ENCODE measurements around the gene NHEJ1.
A peak's percentile ranks its signal among the peaks of the same experiment; 100 is the strongest.

The NHEJ1 gene

GRCh38 chr2:219171231-219171651, 10.6 kb upstream of the NHEJ1 start:
- DNase-seq (ENCODE audit: low read depth) = peak; percentile 89
- H3K4me3 ChIP-seq (replicated peaks; ENCODE audit: low read depth, low read length) = no peak overlapping the region
- TF ChIP-seq, protein P1, sequence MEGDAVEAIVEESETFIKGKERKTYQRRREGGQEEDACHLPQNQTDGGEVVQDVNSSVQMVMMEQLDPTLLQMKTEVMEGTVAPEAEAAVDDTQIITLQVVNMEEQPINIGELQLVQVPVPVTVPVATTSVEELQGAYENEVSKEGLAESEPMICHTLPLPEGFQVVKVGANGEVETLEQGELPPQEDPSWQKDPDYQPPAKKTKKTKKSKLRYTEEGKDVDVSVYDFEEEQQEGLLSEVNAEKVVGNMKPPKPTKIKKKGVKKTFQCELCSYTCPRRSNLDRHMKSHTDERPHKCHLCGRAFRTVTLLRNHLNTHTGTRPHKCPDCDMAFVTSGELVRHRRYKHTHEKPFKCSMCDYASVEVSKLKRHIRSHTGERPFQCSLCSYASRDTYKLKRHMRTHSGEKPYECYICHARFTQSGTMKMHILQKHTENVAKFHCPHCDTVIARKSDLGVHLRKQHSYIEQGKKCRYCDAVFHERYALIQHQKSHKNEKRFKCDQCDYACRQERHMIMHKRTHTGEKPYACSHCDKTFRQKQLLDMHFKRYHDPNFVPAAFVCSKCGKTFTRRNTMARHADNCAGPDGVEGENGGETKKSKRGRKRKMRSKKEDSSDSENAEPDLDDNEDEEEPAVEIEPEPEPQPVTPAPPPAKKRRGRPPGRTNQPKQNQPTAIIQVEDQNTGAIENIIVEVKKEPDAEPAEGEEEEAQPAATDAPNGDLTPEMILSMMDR (IDR thresholded peaks at IDR 0.05; ENCODE audit: low read length, missing control alignments) = peak; percentile 81

DNA sequence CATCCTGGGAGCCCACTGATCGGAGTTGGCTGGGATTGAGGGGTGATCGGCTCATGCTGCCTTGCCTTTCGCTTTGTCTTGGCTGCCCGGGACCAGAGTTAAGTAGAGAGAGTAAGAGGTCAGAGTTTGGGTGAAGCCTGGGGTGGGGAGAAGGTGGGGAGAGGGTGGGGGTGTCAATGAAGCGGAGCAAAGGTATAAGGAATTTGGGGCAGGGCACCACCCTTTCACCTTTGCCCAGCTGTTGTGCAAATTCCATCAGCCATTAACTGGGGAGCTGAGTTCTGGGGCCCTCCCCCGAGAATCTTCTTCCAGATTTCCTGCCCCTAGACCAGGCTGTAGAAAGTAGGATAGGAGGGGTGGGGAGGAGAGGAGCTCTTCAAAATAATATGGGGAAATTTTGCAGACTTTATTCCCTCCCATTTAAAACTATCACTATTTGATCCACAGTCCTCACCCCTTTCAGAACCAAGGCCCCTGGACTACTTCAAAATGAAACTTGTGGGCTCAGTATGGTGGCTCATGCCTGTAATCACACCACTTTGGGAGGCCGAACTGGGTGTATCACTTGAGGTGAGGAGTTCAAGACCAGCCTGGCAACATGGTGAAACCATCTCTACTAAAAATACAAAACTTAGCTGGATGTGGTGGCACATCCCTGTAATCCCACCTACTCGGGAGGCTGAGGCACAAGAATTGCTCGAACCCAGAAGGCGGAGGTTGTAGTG, 9.5 kb upstream of the NHEJ1 start, which contains the start of gene SLC23A3:
Gene SLC23A3, minus strand, starts transcription at position 100 of the 725 bp plus-strand sequence. Its CDS starts 45 bp downstream, at position 55.
- H3K4me3 ChIP-seq (replicated peaks; ENCODE audit: low read depth, low read length) = no peak within 1 kb of the TSS
- no peak for DNase-seq (ENCODE audit: low read depth)
- TF ChIP-seq, protein P1 (IDR thresholded peaks at IDR 0.05; ENCODE audit: low read length, missing control alignments) = no peak

- H3K4me3 ChIP-seq (replicated peaks; ENCODE audit: low read depth, low read length) = no peak overlapping the region
- TF ChIP-seq, protein P1 (IDR thresholded peaks at IDR 0.05; ENCODE audit: low read length, missing control alignments) = no peak
- DNase-seq (ENCODE audit: low read depth) = no peak
Observed at GRCh38 chr2:219168932-219169331, 8.3 kb upstream of the NHEJ1 start.

DNA sequence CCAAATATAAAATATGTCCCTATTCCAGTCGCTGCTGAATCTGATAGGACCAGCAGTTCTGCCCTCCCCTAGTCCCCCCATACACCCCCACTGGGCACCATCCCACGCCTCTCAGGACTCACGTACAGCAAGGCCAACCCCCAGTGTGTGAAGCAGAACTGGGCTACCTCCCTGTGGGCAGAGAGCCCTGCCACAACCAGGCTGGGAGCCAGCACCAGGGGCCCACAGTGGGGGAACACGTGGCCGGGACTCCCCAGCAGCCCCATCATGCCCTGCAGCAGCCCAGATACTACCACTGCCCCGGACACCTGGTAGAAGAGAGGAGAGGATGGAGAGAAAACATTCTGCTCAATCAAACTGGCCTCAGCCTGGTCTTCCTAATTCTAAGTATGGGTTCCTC, 7.9 kb upstream of the NHEJ1 start:
- DNase-seq (ENCODE audit: low read depth) = no peak
- TF ChIP-seq, protein P1 (IDR thresholded peaks at IDR 0.05; ENCODE audit: low read length, missing control alignments) = no peak

GRCh38 chr2:219167997-219168396, 7.4 kb upstream of the NHEJ1 start:
- no peak for DNase-seq (ENCODE audit: low read depth)
- TF ChIP-seq, protein P1 (IDR thresholded peaks at IDR 0.05; ENCODE audit: low read length, missing control alignments) = no peak

More for the DNA sequence above, 7.9 kb upstream of the NHEJ1 start:
- no peak overlapping the region for H3K4me3 ChIP-seq (replicated peaks; ENCODE audit: low read depth, low read length)

DNA sequence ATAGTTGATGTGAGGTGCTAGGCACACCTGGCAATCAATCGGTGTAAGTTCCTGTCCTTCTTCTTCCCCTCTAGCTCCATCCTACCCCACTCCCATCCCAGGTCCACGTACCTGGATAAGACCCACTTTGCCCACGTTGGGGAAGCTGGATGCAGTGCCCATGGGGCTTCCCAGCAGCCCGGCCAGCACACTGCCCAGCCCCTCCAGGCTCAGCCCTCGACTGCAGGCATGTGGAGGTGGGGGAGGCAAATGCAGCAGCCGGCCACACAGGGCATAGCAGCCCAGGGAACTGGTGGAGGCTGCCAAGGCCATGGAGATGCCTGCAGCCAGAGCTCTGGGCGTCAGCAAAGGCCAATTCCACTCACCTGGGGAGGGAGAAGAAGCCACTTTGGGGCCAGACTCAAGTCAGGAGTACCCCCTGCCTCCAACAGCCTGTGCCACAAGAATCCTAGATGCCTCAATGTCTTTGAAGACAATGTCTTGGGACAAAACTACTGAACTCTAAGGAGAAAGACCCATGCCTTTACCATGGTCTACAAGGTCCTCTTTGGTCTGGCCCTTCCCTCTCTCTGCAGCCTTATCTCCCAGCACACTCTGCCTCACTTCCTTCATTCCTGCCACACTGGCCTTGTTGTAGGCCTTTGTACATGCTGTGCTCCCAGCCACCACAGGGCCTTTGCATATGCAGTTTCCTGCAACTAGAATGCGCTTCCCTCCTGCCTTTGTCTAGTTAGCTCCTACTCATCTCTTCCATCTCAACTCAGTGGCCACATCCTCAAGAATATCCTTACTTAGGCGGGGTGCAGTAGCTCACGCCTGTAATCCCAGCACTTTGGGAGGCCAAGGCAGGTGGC, 4.7 kb upstream of the NHEJ1 start:
- TF ChIP-seq, protein P1 (IDR thresholded peaks at IDR 0.05; ENCODE audit: low read length, missing control alignments) = no peak
- DNase-seq (ENCODE audit: low read depth) = no peak
- H3K4me3 ChIP-seq (replicated peaks; ENCODE audit: low read depth, low read length) = no peak overlapping the region

More at GRCh38 chr2:219167997-219168396, 7.4 kb upstream of the NHEJ1 start:
- no peak overlapping the region for H3K4me3 ChIP-seq (replicated peaks; ENCODE audit: low read depth, low read length)

Data from fibroblast of pulmonary artery (primary cell).